ENCODE measurements around the gene PIK3C3.

Gene PIK3C3

GRCh38 chr18:42067518-42067917 is 112.5 kb downstream of the PIK3C3 start:
- no peak overlapping the region for H3K4me3 ChIP-seq
- peaks cover 0 to 21% (median 9%) of the 10 kb centered on the region in 10 experiments; a peak in 12 of 20 replicates for H3K4me1 ChIP-seq
- H3K27me3 ChIP-seq, result no peaks in the 10 kb centered on the region
- TF ChIP-seq Cebpa-rat (IDR thresholded peaks at IDR 0.05), result no peak
- H3K36me3 ChIP-seq, result peaks cover 38 to 80% (median 66%) of the 10 kb centered on the region in 11 experiments
- no peak overlapping the region for H3K27ac ChIP-seq
- no peaks in the 10 kb centered on the region for H4K20me1 ChIP-seq
- H3K9ac ChIP-seq, result no peak overlapping the region
- H3K4me2 ChIP-seq, result no peak overlapping the region
- H3K9me3 ChIP-seq (replicated peaks in 1 of 11), result no peaks in the 10 kb centered on the region

- peaks cover 43 to 85% (median 71%) of the 10 kb centered on the region in 11 experiments for H3K36me3 ChIP-seq
- H4K20me1 ChIP-seq, result no peaks in the 10 kb centered on the region
- no peak overlapping the region for H3K27ac ChIP-seq
- no peak overlapping the region for H3K9ac ChIP-seq
- no peak overlapping the region for H3K4me2 ChIP-seq
- no peaks in the 10 kb centered on the region for H3K9me3 ChIP-seq (replicated peaks in 1 of 11)
- no peak overlapping the region for H3K4me3 ChIP-seq
- no peak for TF ChIP-seq Cebpa-rat (IDR thresholded peaks at IDR 0.05)
- H3K27me3 ChIP-seq, result no peaks in the 10 kb centered on the region
- H3K4me1 ChIP-seq, result peaks cover 0 to 21% (median 9%) of the 10 kb centered on the region in 10 experiments; a peak in 12 of 20 replicates
Observed at GRCh38 chr18:42068030-42068429, 113.0 kb downstream of the PIK3C3 start.

- H3K27ac ChIP-seq, result no peak overlapping the region
- no peaks in the 10 kb centered on the region for H4K20me1 ChIP-seq
- H3K4me3 ChIP-seq, result no peak overlapping the region
- TF ChIP-seq Cebpa-rat (IDR thresholded peaks at IDR 0.05), result no peak
- no peak overlapping the region for H3K9ac ChIP-seq
- H3K27me3 ChIP-seq, result no peaks in the 10 kb centered on the region
- H3K36me3 ChIP-seq, result peaks cover 51 to 95% (median 80%) of the 10 kb centered on the region in 11 experiments
- no peaks in the 10 kb centered on the region for H3K9me3 ChIP-seq (replicated peaks in 1 of 11)
- peaks cover 0 to 13% (median 8%) of the 10 kb centered on the region in 10 experiments; a peak in 11 of 20 replicates for H3K4me1 ChIP-seq
- H3K4me2 ChIP-seq, result no peak overlapping the region
Observed at GRCh38 chr18:42069036-42069435, 114.0 kb downstream of the PIK3C3 start.

- H3K4me2 ChIP-seq, result no peak overlapping the region
- no peaks in the 10 kb centered on the region for H3K27me3 ChIP-seq
- peaks cover 0 to 4% (median 0%) of the 10 kb centered on the region in 11 experiments; a peak in 4 of 22 replicates for H3K9me3 ChIP-seq (replicated peaks in 1 of 11)
- H3K27ac ChIP-seq, result no peak overlapping the region
- H3K4me3 ChIP-seq, result no peak overlapping the region
- H3K9ac ChIP-seq, result no peak overlapping the region
- peaks cover 0 to 12% (median 3%) of the 10 kb centered on the region in 10 experiments; a peak in 8 of 20 replicates for H3K4me1 ChIP-seq
- peaks cover 53 to 97% (median 75%) of the 10 kb centered on the region in 11 experiments for H3K36me3 ChIP-seq
- no peaks in the 10 kb centered on the region for H4K20me1 ChIP-seq
- no peak for TF ChIP-seq Cebpa-rat (IDR thresholded peaks at IDR 0.05)
Observed at GRCh38 chr18:42072407-42072806, 117.4 kb downstream of the PIK3C3 start.

- H3K4me1 ChIP-seq, result peaks cover 0 to 7% (median 2%) of the 10 kb centered on the region in 10 experiments; a peak in 8 of 20 replicates
- no peak overlapping the region for H3K4me2 ChIP-seq
- H3K27me3 ChIP-seq, result no peaks in the 10 kb centered on the region
- H3K27ac ChIP-seq, result no peak overlapping the region
- H3K4me3 ChIP-seq, result no peak overlapping the region
- no peak overlapping the region for H3K9ac ChIP-seq
- H3K36me3 ChIP-seq, result peaks cover 47 to 95% (median 74%) of the 10 kb centered on the region in 11 experiments
- H4K20me1 ChIP-seq, result peaks cover 0 to 5% (median 0%) of the 10 kb centered on the region in 11 experiments; a peak in 1 of 22 replicates
- no peak for TF ChIP-seq Cebpa-rat (IDR thresholded peaks at IDR 0.05)
- H3K9me3 ChIP-seq (replicated peaks in 1 of 11), result peaks cover 0 to 7% (median 0%) of the 10 kb centered on the region in 11 experiments; a peak in 4 of 22 replicates
Observed at GRCh38 chr18:42074704-42075103, 119.7 kb downstream of the PIK3C3 start.

- Histone ChIP-seq H3K27me3 (no peaks in the 10 kb centered on the region), H3K4me2 (no peak overlapping the region), H3K4me1 (no peaks in the 10 kb centered on the region), H3K9ac (no peak overlapping the region), H3K27ac (no peak overlapping the region), H3K36me3 (peaks cover 40 to 95% (median 63%) of the 10 kb centered on the region in 11 experiments), H3K4me3 (no peak overlapping the region), H4K20me1 (peaks cover 0 to 10% (median 0%) of the 10 kb centered on the region in 11 experiments; a peak in 1 of 22 replicates), H3K9me3 (replicated peaks in 1 of 11) (peaks cover 0 to 7% (median 0%) of the 10 kb centered on the region in 11 experiments; a peak in 4 of 22 replicates)
- no peak for TF ChIP-seq Cebpa-rat (IDR thresholded peaks at IDR 0.05)
Observed at GRCh38 chr18:42078711-42079110, 123.7 kb downstream of the PIK3C3 start.

GRCh38 chr18:42080340-42080739 is 125.3 kb downstream of the PIK3C3 start:
- Histone ChIP-seq H3K9ac (no peak overlapping the region), H3K4me3 (no peak overlapping the region), H3K4me2 (no peak overlapping the region), H3K27me3 (no peaks in the 10 kb centered on the region), H3K36me3 (peaks cover 40 to 94% (median 65%) of the 10 kb centered on the region in 11 experiments), H3K9me3 (replicated peaks in 1 of 11) (peaks cover 0 to 7% (median 0%) of the 10 kb centered on the region in 11 experiments; a peak in 4 of 22 replicates), H4K20me1 (peaks cover 0 to 10% (median 0%) of the 10 kb centered on the region in 11 experiments; a peak in 1 of 22 replicates), H3K27ac (no peak overlapping the region), H3K4me1 (no peaks in the 10 kb centered on the region)
- no peak for TF ChIP-seq Cebpa-rat (IDR thresholded peaks at IDR 0.05)

- no peak for TF ChIP-seq Cebpa-rat (IDR thresholded peaks at IDR 0.05)
- H3K4me2 ChIP-seq, result no peak overlapping the region
Observed at GRCh38 chr18:42082415-42083234, 127.6 kb downstream of the PIK3C3 start.

GRCh38 chr18:42086288-42086687 is 131.3 kb downstream of the PIK3C3 start:
- no peak overlapping the region for H3K4me3 ChIP-seq
- no peaks in the 10 kb centered on the region for H3K27me3 ChIP-seq
- no peak overlapping the region for H3K27ac ChIP-seq
- no peak overlapping the region for H3K9ac ChIP-seq
- H3K4me2 ChIP-seq, result no peak overlapping the region
- H3K4me1 ChIP-seq, result no peaks in the 10 kb centered on the region
- H3K9me3 ChIP-seq (replicated peaks in 1 of 11), result peaks cover 0 to 11% (median 0%) of the 10 kb centered on the region in 11 experiments; a peak in 5 of 22 replicates
- TF ChIP-seq Cebpa-rat (IDR thresholded peaks at IDR 0.05), result no peak
- no peaks in the 10 kb centered on the region; a peak in 1 of 22 replicates for H4K20me1 ChIP-seq
- H3K36me3 ChIP-seq, result peaks cover 21 to 67% (median 40%) of the 10 kb centered on the region in 11 experiments

More at GRCh38 chr18:42082415-42083234, 127.6 kb downstream of the PIK3C3 start:
- peaks cover 0 to 11% (median 1%) of the 10 kb centered on the region in 11 experiments; a peak in 7 of 22 replicates for H3K9me3 ChIP-seq (replicated peaks in 1 of 11)
- no peaks in the 10 kb centered on the region for H3K4me1 ChIP-seq
- no peak overlapping the region for H3K4me3 ChIP-seq
- peaks cover 33 to 95% (median 64%) of the 10 kb centered on the region in 11 experiments for H3K36me3 ChIP-seq
- H3K27ac ChIP-seq, result no peak overlapping the region
- H3K9ac ChIP-seq, result no peak overlapping the region
- no peaks in the 10 kb centered on the region for H3K27me3 ChIP-seq
- H4K20me1 ChIP-seq, result peaks cover 0 to 10% (median 0%) of the 10 kb centered on the region in 11 experiments; a peak in 1 of 22 replicates

Data from BLaER1 treated with 17β-estradiol and CSF1 and Interleukin-3, amounts not matched to agents 10 nM and 100 nM (cell line).